HK-2 (cell line): Measurements from ENCODE around the gene TBX21.

Experiments
- DNase-seq: peaks from one replicate; pipeline ENCODE4 v3.0.0-alpha.2; 2018; ENCODE audit not compliant: unreplicated experiment

TBX21 gene

GRCh38 chr17:47733047-47733673 is at the start of gene TBX21:
Gene TBX21 (plus strand): TSS chr17:47733236. CDS start chr17:47733455, 219 bp downstream.
- DNase-seq, result no peak

- no peak for DNase-seq
Measured at GRCh38 chr17:47684025-47684424, 49.0 kb upstream of the TBX21 start.

- DNase-seq, result no peak
Measured at GRCh38 chr17:47684535-47685193, 48.4 kb upstream of the TBX21 start.

GRCh38 chr17:47685556-47686275 is 47.3 kb upstream of the TBX21 start:
- no peak for DNase-seq

GRCh38 chr17:47686276-47686635 is 46.8 kb upstream of the TBX21 start:
- DNase-seq, result no peak

GRCh38 chr17:47686664-47687327 is 46.2 kb upstream of the TBX21 start:
- DNase-seq, result peak; percentile 42

GRCh38 chr17:47687328-47687690 is 45.7 kb upstream of the TBX21 start:
- DNase-seq, result no peak

- peak; percentile 53 for DNase-seq
Measured at GRCh38 chr17:47687748-47688147, 45.3 kb upstream of the TBX21 start.

GRCh38 chr17:47690121-47690520 is 42.9 kb upstream of the TBX21 start:
- DNase-seq, result no peak

GRCh38 chr17:47692137-47692894 is 40.7 kb upstream of the TBX21 start:
- no peak for DNase-seq

- DNase-seq, result no peak
Measured at GRCh38 chr17:47692895-47693730, 39.9 kb upstream of the TBX21 start.

GRCh38 chr17:47693731-47694580 is 39.1 kb upstream of the TBX21 start, which contains the start of gene TBKBP1:
Gene TBKBP1 (plus strand): TSS chr17:47694161. CDS start chr17:47696113, 1,952 bp downstream.
- peak; percentile 44 for DNase-seq

- DNase-seq, result no peak
Measured at GRCh38 chr17:47694581-47695428, 38.2 kb upstream of the TBX21 start.

- DNase-seq, result no peak
Measured at GRCh38 chr17:47695429-47696376, 37.3 kb upstream of the TBX21 start.

GRCh38 chr17:47696717-47697642 is 36.1 kb upstream of the TBX21 start:
- no peak for DNase-seq

- DNase-seq, result no peak
Measured at GRCh38 chr17:47697906-47698711, 34.9 kb upstream of the TBX21 start.
